ENCODE measurements around the gene TYMS.

DNA sequence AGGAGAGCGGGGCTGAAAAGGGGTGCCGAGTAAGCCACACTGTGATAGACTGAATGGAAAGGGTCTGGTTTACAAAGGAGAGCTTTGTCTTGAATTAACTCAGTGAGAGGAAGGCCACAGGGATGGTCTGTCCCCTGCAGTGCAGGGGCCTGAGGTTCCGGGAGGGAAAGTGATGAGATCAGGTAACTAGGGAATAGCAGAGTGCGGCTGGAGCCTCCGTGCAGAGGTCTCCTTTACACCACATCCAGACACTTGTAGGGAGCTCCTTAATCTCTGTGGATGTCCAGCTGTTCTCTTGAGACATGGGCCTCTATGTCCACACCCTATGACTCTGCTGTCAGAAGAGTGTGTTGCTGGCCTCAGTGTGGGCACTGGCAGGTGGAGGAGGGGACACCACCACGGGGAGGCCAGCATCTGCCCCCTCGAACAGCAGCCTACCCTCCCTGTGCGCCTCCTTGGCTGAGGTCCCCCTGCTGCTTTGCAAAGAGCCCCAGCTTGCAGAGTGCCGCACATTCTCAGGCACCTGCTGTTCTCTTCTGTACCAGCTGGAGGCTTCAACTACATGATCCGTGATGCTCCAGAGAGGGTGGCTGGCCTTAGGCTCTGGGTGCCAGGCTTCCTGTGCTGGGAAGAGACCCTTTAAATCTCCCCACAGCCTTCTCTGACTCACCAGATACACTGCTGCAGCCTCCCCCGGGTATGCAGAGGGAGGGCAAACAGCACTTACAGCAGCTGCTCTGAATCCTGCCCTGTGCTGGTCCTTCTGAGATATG, 29.1 kb downstream of the TYMS start:
- TF ChIP-seq, protein P1, sequence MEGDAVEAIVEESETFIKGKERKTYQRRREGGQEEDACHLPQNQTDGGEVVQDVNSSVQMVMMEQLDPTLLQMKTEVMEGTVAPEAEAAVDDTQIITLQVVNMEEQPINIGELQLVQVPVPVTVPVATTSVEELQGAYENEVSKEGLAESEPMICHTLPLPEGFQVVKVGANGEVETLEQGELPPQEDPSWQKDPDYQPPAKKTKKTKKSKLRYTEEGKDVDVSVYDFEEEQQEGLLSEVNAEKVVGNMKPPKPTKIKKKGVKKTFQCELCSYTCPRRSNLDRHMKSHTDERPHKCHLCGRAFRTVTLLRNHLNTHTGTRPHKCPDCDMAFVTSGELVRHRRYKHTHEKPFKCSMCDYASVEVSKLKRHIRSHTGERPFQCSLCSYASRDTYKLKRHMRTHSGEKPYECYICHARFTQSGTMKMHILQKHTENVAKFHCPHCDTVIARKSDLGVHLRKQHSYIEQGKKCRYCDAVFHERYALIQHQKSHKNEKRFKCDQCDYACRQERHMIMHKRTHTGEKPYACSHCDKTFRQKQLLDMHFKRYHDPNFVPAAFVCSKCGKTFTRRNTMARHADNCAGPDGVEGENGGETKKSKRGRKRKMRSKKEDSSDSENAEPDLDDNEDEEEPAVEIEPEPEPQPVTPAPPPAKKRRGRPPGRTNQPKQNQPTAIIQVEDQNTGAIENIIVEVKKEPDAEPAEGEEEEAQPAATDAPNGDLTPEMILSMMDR (conservative IDR thresholded peaks at IDR 0.05; ENCODE audit: low read depth, low read length) = 0 out of 2 replicates have a peak, but pooled peaks have one; percentile 12
- no peak for TF ChIP-seq EZH2 (IDR thresholded peaks at IDR 0.05; ENCODE audit: borderline replicate concordance, low read depth, low read length, poor library complexity, severe bottlenecking)
